Ureter (tissue), 1 donor: ENCODE data around the gene ARHGEF12. TPM values are rescaled to one million over a fixed set of nuclear protein-coding genes. Genes with fewer than 3 reads are reported as not detected.

Experiments
- DNase-seq: peaks from one replicate; pipeline ENCODE4 v3.0.0-alpha.2; 2020; ENCODE audit warnings: low spot score
- total RNA-seq: library from RNA; stranded (reverse); gene quantifications from one replicate; pipeline ENCODE4 v1.2.4, GENCODE V29; 2023
- donor health status: DM: yes; HTN: yes; CAD: no.

ARHGEF12 gene
- total RNA-seq, 1 donor from 2014 or later: 163 TPM

DNA sequence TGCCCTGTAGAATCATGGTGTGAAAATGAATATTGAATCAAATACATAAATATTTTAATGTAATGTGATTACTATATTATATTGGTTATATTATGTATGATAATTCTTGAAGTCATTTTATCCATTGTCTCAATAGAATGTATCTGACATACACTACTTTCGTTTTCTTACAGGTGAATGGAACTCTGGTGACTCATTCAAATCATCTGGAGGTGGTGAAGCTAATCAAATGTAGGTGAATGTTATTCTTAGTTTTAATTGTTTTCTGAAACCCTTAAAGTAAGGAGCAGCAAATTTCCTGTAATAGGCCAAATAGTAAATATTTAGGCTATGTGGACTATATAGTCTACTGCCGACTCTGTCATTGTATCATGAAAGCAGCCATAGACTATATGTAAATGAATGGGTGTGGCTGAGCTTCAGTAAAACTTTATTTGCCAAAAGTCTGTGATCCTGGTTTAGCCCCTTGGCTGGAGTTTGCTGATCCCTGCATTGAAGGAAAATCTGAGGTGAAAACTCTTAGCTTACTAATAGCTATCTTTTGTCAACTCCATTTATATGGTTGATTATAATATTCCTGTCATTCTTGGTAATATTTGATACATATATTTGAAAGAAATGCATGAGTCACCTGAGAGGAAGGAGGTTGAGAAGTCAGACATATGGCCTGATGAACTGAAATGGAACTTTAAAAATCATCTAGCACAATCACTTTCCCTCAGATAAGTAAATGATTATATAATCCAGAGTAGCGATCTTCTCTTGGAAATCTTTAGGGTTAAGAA is 88.2 kb downstream of the ARHGEF12 start:
- no peak for DNase-seq

DNA sequence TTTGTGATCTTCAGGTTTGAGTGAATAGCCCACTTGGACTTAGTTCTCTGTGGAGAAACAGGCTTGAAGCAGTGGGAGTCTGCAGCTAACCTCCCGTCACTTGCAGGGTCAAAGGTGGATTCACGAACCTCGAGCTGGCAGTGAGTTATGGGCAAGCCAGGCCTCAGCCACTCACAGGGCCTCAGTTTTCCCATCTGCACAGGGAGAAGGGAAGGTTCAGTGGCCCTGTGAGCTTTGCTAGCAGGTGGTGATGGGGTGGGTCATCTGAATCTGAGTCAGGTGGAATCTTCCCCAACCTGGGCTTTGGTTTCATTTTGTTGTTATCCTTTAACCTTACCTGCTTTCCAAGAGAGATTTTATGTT is 88.7 kb downstream of the ARHGEF12 start:
- no peak for DNase-seq

DNA sequence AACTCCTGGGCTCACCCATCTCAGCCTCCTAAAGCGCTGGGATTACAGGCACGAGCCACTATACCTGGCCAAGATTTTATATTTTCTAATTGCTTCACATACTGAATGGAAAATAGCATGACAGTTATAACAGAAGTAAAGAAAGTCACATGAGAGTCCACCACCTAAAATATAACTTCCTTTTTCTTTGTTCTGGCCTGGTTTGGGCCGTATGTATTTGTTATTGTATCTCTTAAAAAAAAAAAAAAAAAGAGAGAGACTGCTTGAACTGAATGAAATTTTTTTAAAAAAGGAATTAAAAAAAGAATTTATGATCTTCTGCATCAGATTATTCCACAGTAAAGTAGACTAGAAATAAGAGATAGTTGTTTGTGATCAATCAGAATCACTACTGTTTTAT is 89.3 kb downstream of the ARHGEF12 start:
- no peak for DNase-seq

DNA sequence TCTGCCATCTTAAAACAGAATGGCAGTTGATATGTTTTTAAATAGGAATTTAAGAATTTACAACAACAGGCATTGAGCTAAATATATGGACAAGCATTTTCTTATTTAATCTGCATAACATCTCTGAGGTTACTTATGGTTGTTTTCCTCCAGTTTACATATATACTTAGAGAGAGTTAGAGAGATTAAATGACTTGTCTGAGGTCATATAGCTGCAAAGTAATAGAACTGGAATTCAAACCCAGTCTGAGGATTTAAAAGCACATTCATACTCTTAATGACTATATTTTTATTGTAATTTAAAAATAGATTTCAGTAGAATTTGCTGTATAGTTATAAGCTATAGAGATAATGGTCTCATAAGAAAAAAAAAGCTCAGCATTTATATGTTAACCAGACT is 93.9 kb downstream of the ARHGEF12 start:
- no peak for DNase-seq

DNA sequence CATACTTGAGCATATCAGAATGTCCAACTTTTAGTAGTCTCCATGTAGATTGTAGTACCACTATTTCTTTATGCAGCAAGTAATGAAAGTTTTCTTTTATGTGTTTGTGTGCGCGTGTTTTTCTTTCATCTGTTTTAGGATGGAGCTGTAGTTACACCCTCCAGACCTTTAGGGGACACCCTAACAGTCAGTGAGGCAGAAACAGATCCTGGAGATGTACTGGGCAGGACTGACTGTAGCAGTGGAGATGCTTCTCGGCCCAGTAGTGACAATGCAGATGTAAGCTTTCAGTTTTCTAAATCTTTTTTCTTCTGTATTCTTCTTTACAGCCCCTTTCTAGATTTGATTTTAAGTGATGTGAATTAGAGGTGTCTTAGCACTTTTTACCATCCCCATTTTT is 95.4 kb downstream of the ARHGEF12 start:
- DNase-seq: no peak

GRCh38 chr11:120432056-120433018 is 96.1 kb downstream of the ARHGEF12 start:
- peak; percentile 63 for DNase-seq

- no peak for DNase-seq
Observed at GRCh38 chr11:120441592-120441991, 105.4 kb downstream of the ARHGEF12 start.

- no peak for DNase-seq
Observed at GRCh38 chr11:120442031-120442430, 105.8 kb downstream of the ARHGEF12 start.

- no peak for DNase-seq
Observed at GRCh38 chr11:120446802-120447201, 110.6 kb downstream of the ARHGEF12 start.

DNA sequence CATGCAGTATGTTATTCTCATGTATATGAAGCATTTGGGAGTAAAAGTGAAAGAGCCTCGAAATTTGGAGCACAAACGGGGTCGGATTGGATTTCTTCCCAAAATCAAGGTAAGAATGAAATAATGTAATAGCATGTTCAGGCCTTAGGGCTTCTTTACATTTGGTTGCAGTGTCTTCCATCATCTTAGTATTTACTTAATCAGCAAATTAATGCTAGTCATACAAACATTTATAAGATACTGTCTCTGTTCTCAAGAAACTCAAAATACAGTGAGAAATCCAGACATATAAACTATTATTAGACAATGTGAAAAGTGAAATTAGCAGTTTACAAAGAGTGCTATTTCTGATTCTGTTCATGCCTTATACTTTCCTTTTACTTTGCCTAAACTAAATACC is 112.0 kb downstream of the ARHGEF12 start:
- DNase-seq: no peak

GRCh38 chr11:120455487-120455886 is 119.3 kb downstream of the ARHGEF12 start:
- no peak for DNase-seq

DNA sequence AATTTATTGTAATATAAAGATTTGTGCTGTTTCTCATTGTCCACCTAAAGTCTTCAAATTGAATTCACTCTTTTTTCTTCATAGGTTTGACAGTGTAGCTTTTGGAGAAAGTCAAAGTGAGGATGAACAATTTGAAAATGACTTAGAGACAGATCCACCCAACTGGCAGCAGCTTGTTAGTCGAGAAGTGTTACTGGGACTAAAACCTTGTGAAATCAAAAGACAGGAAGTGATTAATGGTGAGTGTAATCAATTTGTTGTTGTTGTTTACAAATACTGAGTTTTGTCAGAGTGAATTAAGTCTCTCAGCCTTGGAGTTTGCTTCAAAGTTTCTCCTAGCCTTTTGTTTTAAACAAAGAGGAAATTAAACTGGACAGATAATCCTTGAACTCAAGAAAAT is 121.8 kb downstream of the ARHGEF12 start:
- DNase-seq: no peak

GRCh38 chr11:120462825-120463224 is 126.6 kb downstream of the ARHGEF12 start:
- no peak for DNase-seq

GRCh38 chr11:120465921-120466534 is 129.8 kb downstream of the ARHGEF12 start:
- DNase-seq: no peak

- DNase-seq: no peak
Observed at GRCh38 chr11:120467627-120468026, 131.4 kb downstream of the ARHGEF12 start.

DNA sequence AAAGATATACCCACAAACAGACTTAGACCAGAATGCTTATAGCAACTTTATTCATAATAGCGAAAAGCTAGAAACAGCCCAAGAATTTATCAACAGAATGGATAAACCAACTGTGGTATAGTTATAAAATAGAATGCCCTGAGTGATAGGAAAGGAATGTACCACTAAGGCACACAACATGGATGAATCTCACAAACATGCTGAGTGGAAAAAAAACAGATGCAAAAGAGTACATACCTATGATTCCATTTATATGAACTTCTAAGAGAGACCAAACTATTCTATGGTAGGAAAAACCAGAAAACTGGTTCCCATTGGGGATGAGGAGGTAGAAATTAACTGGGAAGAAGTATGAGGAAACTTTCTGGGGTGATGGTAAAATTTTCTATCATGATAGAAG is 134.9 kb downstream of the ARHGEF12 start:
- no peak for DNase-seq

DNA sequence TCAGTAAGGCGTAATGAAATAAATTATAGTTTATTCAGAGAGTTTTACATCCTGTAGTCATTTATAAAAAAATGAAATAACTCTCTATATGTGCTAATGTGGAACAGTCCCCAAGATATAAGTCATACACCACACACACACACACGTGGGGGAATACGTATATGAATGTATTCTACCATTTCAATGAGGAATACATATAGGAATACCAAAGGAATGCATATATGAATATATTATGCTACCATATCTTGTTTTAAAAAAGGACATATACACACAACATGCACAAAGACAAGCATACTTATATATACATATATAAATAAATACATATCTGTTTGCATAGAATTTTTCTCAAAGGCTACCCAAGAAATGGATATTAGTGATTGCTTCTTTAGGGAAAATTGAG is 135.8 kb downstream of the ARHGEF12 start:
- no peak for DNase-seq

DNA sequence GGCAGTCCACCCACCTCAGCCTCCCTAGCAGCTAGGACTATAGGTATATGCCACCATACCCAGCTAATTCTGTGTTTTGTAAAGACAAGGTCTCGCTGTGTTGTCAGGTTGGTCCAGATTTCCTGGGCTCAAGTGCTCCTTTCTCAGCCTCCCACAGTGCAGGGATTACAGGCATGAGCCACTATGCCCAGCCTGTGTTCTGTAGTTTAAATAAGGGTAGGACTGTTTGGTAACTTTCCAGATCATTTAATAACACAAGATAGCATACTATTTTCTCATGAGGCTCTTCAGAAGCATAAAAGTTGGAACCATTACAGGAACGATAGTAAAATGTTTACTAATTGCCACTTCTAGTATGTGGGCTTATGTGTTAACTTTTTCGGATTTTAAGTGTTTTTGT is 137.3 kb downstream of the ARHGEF12 start:
- DNase-seq: no peak

- DNase-seq: no peak
Observed at GRCh38 chr11:120482149-120482548, 145.9 kb downstream of the ARHGEF12 start.

GRCh38 chr11:120484722-120485121 is 148.5 kb downstream of the ARHGEF12 start:
- DNase-seq: no peak

GRCh38 chr11:120486138-120486537 is 149.9 kb downstream of the ARHGEF12 start:
- DNase-seq: no peak

DNA sequence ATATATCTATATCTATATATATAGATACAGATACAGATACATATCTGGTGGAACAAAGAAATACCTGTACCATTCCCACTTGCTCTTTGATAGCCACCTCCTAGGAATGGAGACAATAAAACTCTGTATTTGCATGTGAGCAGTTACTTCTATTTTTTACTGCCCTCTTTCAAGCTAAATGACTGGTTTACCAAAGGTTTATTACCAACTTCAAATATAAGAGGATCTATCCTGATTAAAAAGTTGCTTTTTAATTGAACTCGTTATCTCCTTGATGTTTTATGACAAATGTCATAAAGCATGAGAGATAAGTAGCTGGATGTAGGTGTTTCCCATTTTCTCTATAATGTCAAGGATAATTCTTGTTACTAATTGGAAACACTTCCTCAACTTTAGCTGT is 153.6 kb downstream of the ARHGEF12 start:
- DNase-seq: no peak
